Measurements from ENCODE around the gene EMC8.

Gene EMC8

GRCh38 chr16:85782451-85782850 is 16.9 kb downstream of the EMC8 start:
- DNase-seq (ENCODE audit: low read depth) = no peak

- peak; percentile 35 for DNase-seq (ENCODE audit: low read depth)
Observed at GRCh38 chr16:85781695-85782370, 17.5 kb downstream of the EMC8 start.

DNA sequence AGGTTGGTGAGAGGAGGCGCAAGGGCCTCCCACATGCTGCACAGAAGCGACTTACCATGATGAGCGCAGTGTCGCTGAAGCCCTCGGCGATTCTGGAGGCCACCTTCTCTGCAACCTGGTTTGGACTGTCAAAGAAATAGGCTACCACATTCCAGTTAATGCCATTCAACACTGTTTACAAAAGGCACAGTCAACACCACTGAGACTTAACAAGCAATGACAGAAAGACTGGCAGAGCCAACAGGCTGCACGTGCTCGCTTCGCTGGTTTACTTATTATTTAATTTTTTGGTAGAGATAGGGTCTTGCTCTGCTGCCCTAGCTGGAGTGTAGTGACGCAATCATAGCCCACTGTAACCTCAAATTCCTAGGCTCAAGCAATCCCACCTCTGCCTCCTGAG is 18.2 kb downstream of the EMC8 start:
- no peak for DNase-seq (ENCODE audit: low read depth)

DNA sequence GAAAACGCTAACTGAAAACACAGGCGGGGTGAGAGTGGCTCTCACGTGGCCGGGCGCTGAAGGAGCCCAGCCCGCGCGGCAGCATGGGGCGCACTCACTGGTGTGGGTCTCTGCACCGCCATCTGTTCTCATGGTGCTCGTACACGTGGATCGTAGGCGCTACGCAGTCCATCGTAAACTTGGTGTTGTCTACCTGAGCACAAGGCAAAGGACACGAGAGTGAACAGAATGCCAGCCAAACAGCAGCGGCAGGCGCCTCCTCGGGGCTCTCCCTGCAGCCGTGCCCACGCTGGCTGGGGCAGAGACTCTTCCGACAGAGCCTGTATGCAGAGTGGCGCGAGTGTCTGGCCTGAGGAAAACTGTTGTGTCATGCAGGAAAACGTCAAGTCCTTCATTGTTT is 19.1 kb downstream of the EMC8 start:
- DNase-seq (ENCODE audit: low read depth) = no peak

GRCh38 chr16:85778873-85779272 is 20.5 kb downstream of the EMC8 start:
- no peak for DNase-seq (ENCODE audit: low read depth)

- no peak for DNase-seq (ENCODE audit: low read depth)
Observed at GRCh38 chr16:85777583-85778310, 21.6 kb downstream of the EMC8 start.

DNA sequence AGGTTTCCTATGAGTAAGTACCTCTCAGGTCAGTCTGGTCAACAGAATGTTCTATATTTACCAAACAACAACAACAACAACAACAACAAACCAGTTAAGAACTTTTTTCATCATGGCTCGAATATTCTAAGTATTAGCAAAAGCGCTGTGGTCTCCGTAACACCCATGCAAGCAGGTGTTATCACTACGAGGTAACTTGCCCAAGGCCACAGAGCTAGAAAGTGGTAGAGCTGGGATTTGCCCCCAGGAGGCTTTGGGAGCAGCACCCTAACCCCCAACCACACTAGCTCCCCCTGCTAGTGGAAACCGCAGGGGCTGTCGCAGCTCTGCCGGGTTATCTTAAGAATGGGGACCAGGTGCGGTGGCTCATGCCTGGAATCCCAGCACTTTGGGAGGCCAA is 24.5 kb downstream of the EMC8 start:
- no peak for DNase-seq (ENCODE audit: low read depth)

DNA sequence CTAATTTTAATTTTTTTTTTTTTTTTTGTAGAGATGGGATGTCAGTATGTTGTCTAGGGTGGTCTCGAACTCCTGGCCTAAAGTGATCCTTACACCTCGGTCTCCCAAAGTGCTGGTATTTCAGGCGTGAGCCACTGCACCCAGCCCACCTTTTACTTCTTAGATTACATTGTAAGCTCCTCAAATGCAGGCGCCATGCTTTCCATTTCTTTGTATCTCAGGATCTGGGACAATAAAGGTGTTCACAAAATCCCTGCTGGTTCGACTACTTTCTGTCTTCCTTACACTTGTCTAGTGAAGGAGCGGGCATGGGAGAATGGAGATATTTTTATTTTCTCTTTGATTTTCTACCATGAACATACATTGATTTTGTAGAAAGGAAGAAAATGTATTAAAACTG is 25.2 kb downstream of the EMC8 start:
- DNase-seq (ENCODE audit: low read depth) = no peak

DNA sequence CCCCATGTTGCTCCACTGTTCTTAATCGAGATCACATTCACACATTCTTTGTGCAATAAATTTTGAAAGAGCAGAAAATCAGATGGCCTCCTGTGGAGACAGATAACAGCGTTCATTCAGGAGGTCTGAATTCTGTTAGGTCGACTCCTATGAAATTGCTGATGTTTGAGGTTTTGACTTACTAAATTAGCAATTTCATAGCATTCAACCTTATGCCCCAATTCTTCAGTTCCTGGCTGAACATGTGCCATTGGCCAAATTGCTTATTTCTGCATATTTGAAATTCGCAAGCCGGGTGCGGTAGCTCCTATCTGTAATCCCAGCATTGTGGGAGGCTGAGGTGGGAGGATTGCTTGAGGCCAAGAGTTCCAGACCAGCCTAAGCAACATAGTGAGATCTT is 26.3 kb downstream of the EMC8 start:
- DNase-seq (ENCODE audit: low read depth) = no peak

GRCh38 chr16:85770741-85771140 is 28.6 kb downstream of the EMC8 start:
- DNase-seq (ENCODE audit: low read depth) = no peak

DNA sequence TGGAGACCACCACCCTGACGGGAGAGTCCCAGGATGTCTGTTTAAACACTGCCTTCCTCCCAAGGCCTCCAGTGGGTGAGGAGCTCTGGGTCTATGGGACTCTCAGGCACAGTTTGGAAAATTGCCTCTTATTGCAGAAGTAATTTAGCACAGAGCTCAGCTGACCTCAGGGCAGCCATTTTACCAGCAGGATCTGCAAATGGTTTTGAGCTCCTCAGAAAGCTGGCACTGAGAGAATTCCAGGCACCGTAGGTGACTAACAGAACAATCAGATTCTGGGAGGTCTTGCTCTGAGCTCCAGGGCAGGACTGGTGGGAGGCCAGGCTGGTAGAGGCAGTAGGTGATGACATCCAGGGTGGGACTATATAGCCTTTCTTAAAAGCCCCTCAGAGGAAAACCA is 31.1 kb downstream of the EMC8 start:
- DNase-seq (ENCODE audit: low read depth) = no peak

GRCh38 chr16:85767531-85767930 is 31.8 kb downstream of the EMC8 start:
- DNase-seq (ENCODE audit: low read depth) = peak; percentile 34

GRCh38 chr16:85765767-85766166 is 33.6 kb downstream of the EMC8 start:
- no peak for DNase-seq (ENCODE audit: low read depth)

DNA sequence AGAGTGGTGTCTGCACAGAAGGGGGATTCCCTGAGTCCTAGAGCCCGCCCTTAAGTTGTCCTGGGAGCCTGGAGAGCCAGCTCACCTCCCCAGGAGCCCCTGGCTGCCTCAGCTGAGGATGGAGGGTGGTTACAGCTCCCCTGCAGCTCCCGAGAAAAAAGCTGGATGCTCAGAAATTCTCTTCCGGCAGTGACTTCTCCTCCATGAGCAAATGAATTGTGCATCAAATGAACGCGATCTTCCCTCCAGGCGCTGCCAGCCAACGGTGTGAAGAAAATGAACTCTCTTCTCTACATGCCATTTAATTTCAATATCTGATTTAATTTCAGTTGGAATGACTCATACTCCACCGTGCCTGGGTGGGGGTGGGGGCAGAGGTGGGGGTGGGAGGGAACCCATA is 34.1 kb downstream of the EMC8 start:
- DNase-seq (ENCODE audit: low read depth) = no peak

DNA sequence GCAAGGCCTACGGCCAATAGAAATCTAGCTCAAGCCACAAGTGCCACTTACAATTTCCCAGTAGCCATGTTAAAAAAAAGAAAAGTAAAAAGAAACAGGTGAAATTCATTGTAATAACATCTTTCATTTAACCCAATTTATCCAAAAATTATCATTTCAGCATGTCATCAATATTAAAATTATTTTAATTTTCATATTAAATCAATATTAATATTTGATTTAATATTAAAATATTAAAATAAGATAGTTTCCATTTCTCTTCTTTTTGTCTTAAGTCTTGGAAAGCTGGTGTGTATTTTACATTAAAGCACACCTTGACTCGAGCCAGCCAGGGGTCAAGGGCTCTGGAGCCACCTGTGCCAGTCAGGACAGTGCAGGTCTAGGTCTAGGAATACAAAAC is 35.7 kb downstream of the EMC8 start:
- DNase-seq (ENCODE audit: low read depth) = no peak

DNA sequence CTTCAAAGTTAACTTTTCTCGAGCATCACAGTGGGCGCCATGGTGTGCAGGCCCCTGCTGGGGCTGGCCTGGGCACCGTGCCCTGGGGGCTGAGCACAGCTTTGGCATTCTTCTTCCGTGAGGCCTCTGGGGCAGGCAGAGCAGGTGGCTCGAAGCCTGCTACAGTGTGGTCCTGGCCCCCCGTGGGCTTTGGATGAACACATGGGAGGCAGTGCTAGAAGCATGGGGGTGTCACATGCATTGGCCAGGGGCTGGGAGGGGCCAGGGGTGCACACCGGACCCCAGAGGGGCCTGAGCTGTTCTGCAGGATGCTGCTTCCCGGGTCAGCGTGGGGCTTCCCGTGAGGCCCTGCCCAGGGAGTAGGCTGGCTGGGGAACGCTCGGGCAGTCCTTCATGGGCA is 36.4 kb downstream of the EMC8 start:
- no peak for DNase-seq (ENCODE audit: low read depth)

GRCh38 chr16:85761861-85762260 is 37.5 kb downstream of the EMC8 start:
- no peak for DNase-seq (ENCODE audit: low read depth)

GRCh38 chr16:85759631-85760419 is 39.5 kb downstream of the EMC8 start:
- no peak for DNase-seq (ENCODE audit: low read depth)

- DNase-seq (ENCODE audit: low read depth) = no peak
Observed at GRCh38 chr16:85759136-85759535, 40.2 kb downstream of the EMC8 start.

- DNase-seq (ENCODE audit: low read depth) = no peak
Observed at GRCh38 chr16:85757341-85757822, 42.0 kb downstream of the EMC8 start.

GRCh38 chr16:85755929-85756768 is 43.2 kb downstream of the EMC8 start:
- no peak for DNase-seq (ENCODE audit: low read depth)

- DNase-seq (ENCODE audit: low read depth) = no peak
Observed at GRCh38 chr16:85754413-85754812, 44.9 kb downstream of the EMC8 start.

Data from fibroblast of the conjunctiva (primary cell).